Stimulated activated CD8-positive, alpha-beta memory T cell treated with anti-CD3 and anti-CD28 coated beads, Interleukin-7, amount 100 ng/mL, for 24 hours (primary cell): ENCODE results near the gene TMEM106C.

ENCODE experiments used
- DNase-seq: peaks from one replicate; pipeline ENCODE4 v3.0.0-alpha.2; 2020; ENCODE audit warnings: low read depth

The TMEM106C gene

GRCh38 chr12:47979686-47980085 lies 16.3 kb downstream of the TMEM106C start:
- no peak for DNase-seq

GRCh38 chr12:47980197-47980596 lies 16.8 kb downstream of the TMEM106C start:
- no peak for DNase-seq

- no peak for DNase-seq
Measured at GRCh38 chr12:47980779-47981495, 17.5 kb downstream of the TMEM106C start.

GRCh38 chr12:47981496-47982260 lies 18.3 kb downstream of the TMEM106C start:
- DNase-seq: no peak

GRCh38 chr12:47982311-47982710 lies 18.9 kb downstream of the TMEM106C start:
- no peak for DNase-seq

GRCh38 chr12:47982770-47983169 lies 19.4 kb downstream of the TMEM106C start:
- no peak for DNase-seq

- no peak for DNase-seq
Measured at GRCh38 chr12:47983541-47984115, 20.2 kb downstream of the TMEM106C start.

- no peak for DNase-seq
Measured at GRCh38 chr12:47984331-47984801, 21.0 kb downstream of the TMEM106C start.

GRCh38 chr12:47985596-47986290 lies 22.3 kb downstream of the TMEM106C start:
- DNase-seq: no peak

- no peak for DNase-seq
Measured at GRCh38 chr12:47986291-47986660, 22.9 kb downstream of the TMEM106C start.

- DNase-seq: no peak
Measured at GRCh38 chr12:47986832-47987231, 23.4 kb downstream of the TMEM106C start.

GRCh38 chr12:47987411-47988072 lies 24.1 kb downstream of the TMEM106C start:
- DNase-seq: no peak

GRCh38 chr12:47988073-47989022 lies 25.0 kb downstream of the TMEM106C start:
- no peak for DNase-seq

GRCh38 chr12:47989023-47989417 lies 25.6 kb downstream of the TMEM106C start:
- DNase-seq: no peak

GRCh38 chr12:47989666-47990065 lies 26.3 kb downstream of the TMEM106C start:
- no peak for DNase-seq

GRCh38 chr12:47990351-47991105 lies 27.1 kb downstream of the TMEM106C start:
- no peak for DNase-seq

GRCh38 chr12:47991106-47992061 lies 28.0 kb downstream of the TMEM106C start:
- no peak for DNase-seq

- no peak for DNase-seq
Measured at GRCh38 chr12:47992776-47993175, 29.4 kb downstream of the TMEM106C start.

GRCh38 chr12:47993491-47993890 lies 30.1 kb downstream of the TMEM106C start:
- DNase-seq: no peak
